ENCODE data around the gene STK17B.

DNA sequence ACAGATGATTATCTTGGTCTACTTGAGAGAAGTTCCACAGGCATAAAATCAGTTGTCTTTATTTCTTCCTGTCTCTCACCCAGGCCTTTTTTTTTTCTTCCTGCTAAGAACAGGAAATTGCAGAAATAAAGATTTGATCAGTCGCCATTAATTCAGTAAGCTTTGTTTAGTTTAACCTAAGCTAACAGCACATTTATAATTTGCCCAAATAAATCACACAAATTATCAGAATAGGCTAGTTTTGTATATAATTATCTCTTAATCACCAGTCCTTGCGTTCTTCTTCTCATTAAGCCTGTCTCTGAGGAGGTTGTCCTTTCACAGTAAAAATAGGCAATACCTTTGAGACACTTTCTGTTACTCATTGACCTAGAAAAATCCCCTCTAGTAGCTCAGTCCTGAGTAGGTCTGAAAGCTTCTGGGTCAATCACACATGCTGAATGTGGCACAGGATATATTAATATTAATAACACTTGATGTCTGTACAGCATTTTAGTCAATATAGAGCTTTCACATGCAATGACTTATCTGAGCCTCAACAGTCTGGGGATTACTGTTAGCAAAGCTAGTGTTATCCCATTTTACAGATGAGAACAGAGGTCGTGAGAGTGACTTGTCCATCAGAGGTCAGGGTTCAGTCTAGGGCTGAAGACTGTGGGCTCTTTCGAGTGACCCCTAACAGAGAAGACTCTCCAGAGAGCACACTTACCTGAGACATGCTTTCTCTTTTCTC, 11.2 kb upstream of the STK17B start:
- TF ChIP-seq POLR2A (IDR thresholded peaks at IDR 0.05; ENCODE audit: borderline replicate concordance, extremely low read depth, insufficient read depth, insufficient read length): no peak
- TF ChIP-seq, protein P1, sequence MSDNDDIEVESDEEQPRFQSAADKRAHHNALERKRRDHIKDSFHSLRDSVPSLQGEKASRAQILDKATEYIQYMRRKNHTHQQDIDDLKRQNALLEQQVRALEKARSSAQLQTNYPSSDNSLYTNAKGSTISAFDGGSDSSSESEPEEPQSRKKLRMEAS (IDR thresholded peaks at IDR 0.05): no peak

All from HCT116 (cell line).